ENCODE measurements around the gene CDCA4. TPM values are rescaled to one million over a fixed set of nuclear protein-coding genes. Genes with fewer than 3 reads are reported as not detected.

Gene CDCA4
- polyA plus RNA-seq, 1 of the 3 experiments (the other 2 are of a cell fraction) = 26.8 TPM

DNA sequence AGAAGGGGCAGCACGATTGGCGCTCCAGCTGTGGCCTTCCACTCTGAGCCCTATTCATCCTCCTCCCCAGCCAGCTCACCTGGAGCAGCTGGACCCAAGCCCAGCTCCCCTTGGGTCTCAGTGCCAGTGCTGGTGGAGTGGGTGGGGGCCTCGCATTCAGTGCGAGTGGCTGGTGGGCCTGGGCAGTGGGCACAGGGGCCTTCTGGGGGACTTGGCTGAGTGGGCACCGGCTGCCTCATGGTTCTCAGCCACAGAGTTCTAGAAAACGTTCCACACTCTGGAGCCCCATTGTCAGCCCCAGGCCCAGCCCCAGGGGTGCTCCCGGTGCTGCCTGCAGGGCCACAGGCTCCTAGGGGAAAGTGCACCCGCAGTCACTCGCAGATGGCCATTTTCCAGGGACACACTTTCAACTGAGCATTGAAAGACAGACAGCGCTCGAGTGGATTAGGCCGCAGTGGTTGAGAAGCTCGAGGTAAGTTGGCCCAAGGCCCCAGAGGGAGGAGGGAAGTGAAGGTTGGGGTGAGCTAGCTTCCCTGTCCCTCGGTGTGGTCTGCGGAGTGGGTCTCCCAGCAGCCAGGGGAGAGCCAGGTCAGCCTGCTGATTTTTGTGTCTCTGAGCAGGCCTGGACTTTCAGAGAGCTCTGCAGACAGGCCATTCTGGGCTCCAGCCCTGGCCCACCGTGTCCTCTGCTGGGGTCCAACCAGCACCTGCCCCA, 31.5 kb downstream of the CDCA4 start:
- no peak for DNase-seq
- no peak overlapping the region for H3K9ac ChIP-seq
- H3K4me2 ChIP-seq = no peak overlapping the region
- H3K9me3 ChIP-seq = no peaks in the 10 kb centered on the region
- H3K36me3 ChIP-seq (replicated peaks in 1 of 2; ENCODE audit: control insufficient read depth in 1 of 2, insufficient read depth in 2 of 2, low read length in 1 of 2) = peaks cover 0 to 30% of the 10 kb centered on the region in 2 experiments
- H3K79me2 ChIP-seq (ENCODE audit: insufficient read depth) = 0 out of 2 replicates have a peak, but pooled peaks cover 10% of the 10 kb centered on the region
- H3K27ac ChIP-seq (ENCODE audit: low read depth in 2 of 2, low read length in 1 of 2) = no peak overlapping the region
- H3K9me2 ChIP-seq = no peaks in the 10 kb centered on the region
- ChIA-PET POLR2A (no interaction called here), CTCF (interaction anchor here (2.4 to 2.5 kb wide), 2 partner anchors 14 to 56 kb away, joined by 7 to 11 read pairs; no protein-coding TSS in a partner anchor)
- no peak for TF ChIP-seq NFIC (IDR thresholded peaks at IDR 0.05; ENCODE audit: borderline replicate concordance)
- 0 out of 2 replicates have a peak, but pooled peaks have one; percentile 20 for TF ChIP-seq POLR2AphosphoS5 (IDR thresholded peaks at IDR 0.05; ENCODE audit: low read depth, low read length)
- no peak overlapping the region for H2AFZ ChIP-seq (ENCODE audit: low read depth)
- no peaks in the 10 kb centered on the region for H3K27me3 ChIP-seq (ENCODE audit: insufficient read depth)
- H3F3A ChIP-seq (replicated peaks; ENCODE audit: insufficient read depth) = peaks cover 9% of the 10 kb centered on the region
- H3K4me3 ChIP-seq (ENCODE audit: low read depth in 2 of 2, low read length in 1 of 2) = no peak overlapping the region
- 92% methylated on average over 12 of the region's 16 CpGs for WGBS (ENCODE audit: low lambda C conversion rate)
- no peaks in the 10 kb centered on the region for H4K20me1 ChIP-seq (ENCODE audit: insufficient read depth)
- peaks cover 0 to 19% of the 10 kb centered on the region in 2 experiments; a peak in 1 of 4 replicates for H3K4me1 ChIP-seq (ENCODE audit: control insufficient read depth in 1 of 2, insufficient read depth in 2 of 2, low read depth in 1 of 2, low read length in 1 of 2)

GRCh38 chr14:104986487-104987164, 34.3 kb downstream of the CDCA4 start:
- H3K4me3 ChIP-seq (ENCODE audit: low read depth in 2 of 2, low read length in 1 of 2) = peak overlapping the region; percentile 66 to 87
- TF ChIP-seq EP300 (IDR thresholded peaks at IDR 0.05; ENCODE audit: borderline replicate concordance in 1 of 2, low read depth in 1 of 2, low read length in 1 of 2) (no peak), SMC3 (IDR thresholded peaks at IDR 0.05; ENCODE audit: low read depth, low read length) (no peak), RFX5 (IDR thresholded peaks at IDR 0.05; ENCODE audit: low read length) (no peak), FOXJ3 (CRISPR knock-in tag; IDR thresholded peaks at IDR 0.05) (no peak), JUND (IDR thresholded peaks at IDR 0.05) (no peak), YY1 (IDR thresholded peaks at IDR 0.05; ENCODE audit: low read depth) (no peak), FOSL2 (IDR thresholded peaks at IDR 0.05; ENCODE audit: borderline replicate concordance, low read depth) (no peak), MEF2A (IDR thresholded peaks at IDR 0.05; ENCODE audit: borderline replicate concordance, low read depth) (no peak), ZBTB33 (IDR thresholded peaks at IDR 0.05; ENCODE audit: borderline replicate concordance, low read depth) (no peak), NRF1 (IDR thresholded peaks at IDR 0.05; ENCODE audit: low read depth, low read length) (no peak), ELF1 (IDR thresholded peaks at IDR 0.05) (no peak), TAF1 (IDR thresholded peaks at IDR 0.05; ENCODE audit: borderline replicate concordance, low read depth, low read length) (no peak)
- H3K27ac ChIP-seq (ENCODE audit: low read depth in 2 of 2, low read length in 1 of 2) = peak overlapping the region in 1 of 2 experiments; percentile 51; a peak in 1 of 4 replicates
- CTCF ChIA-PET = interaction anchor here (2.2 to 5.8 kb wide), 2 partner anchors 10 to 58 kb away, joined by 9 to 37 read pairs; no protein-coding TSS in a partner anchor
- peaks cover 0 to 41% of the 10 kb centered on the region in 2 experiments; a peak in 1 of 4 replicates for H3K4me1 ChIP-seq (ENCODE audit: control insufficient read depth in 1 of 2, insufficient read depth in 2 of 2, low read depth in 1 of 2, low read length in 1 of 2)
- no peaks in the 10 kb centered on the region for H4K20me1 ChIP-seq (ENCODE audit: insufficient read depth)
- no peaks in the 10 kb centered on the region for H3K9me2 ChIP-seq
- POLR2A ChIA-PET = interaction anchor here (1.6 kb wide), 1 partner anchor 8 kb away, joined by 6 read pairs; no protein-coding TSS in a partner anchor
- H3K79me2 ChIP-seq (ENCODE audit: insufficient read depth) = 0 out of 2 replicates have a peak, but pooled peaks cover 10% of the 10 kb centered on the region
- H3K36me3 ChIP-seq (replicated peaks in 1 of 2; ENCODE audit: control insufficient read depth in 1 of 2, insufficient read depth in 2 of 2, low read length in 1 of 2) = peaks cover 0 to 8% of the 10 kb centered on the region in 2 experiments
- peak overlapping the region; percentile 100 for H3K4me2 ChIP-seq
- H3K9me3 ChIP-seq = no peaks in the 10 kb centered on the region
- no peak overlapping the region for H2AFZ ChIP-seq (ENCODE audit: low read depth)
- no peak for DNase-seq
- H3F3A ChIP-seq (replicated peaks; ENCODE audit: insufficient read depth) = peaks cover 4% of the 10 kb centered on the region
- WGBS (ENCODE audit: low lambda C conversion rate) = 71% methylated on average over 6 of the region's 19 CpGs
- no peaks in the 10 kb centered on the region for H3K27me3 ChIP-seq (ENCODE audit: insufficient read depth)
- H3K9ac ChIP-seq = peak overlapping the region; percentile 85
